Epithelial cell of proximal tubule (primary cell): ENCODE results near the gene DNAJC16. TPM values are rescaled to one million over a fixed set of nuclear protein-coding genes. Genes with fewer than 3 reads are reported as not detected.
A peak's percentile ranks its signal among the peaks of the same experiment; 100 is the strongest.
"Not testable (repeated sequence)": the region's sequence is repeated elsewhere in the genome, so short reads cannot be mapped to it uniquely, and the experiment has no call there.

Experiments used
- DNase-seq: peaks from one replicate; pipeline ENCODE4 v3.0.0-alpha.2; 2011; ENCODE audit warnings: low read depth
- H3K4me3 ChIP-seq: 2 replicates; pipeline ENCODE4 v1.5.1; 2011; ENCODE audit warnings: low read depth, mild to moderate bottlenecking, low read length
- CTCF ChIP-seq: conservative IDR thresholded peaks from 2 replicates; pipeline ENCODE4 v1.5.1; 2012; ENCODE audit warnings: low read depth, mild to moderate bottlenecking, low read length
- total RNA-seq: library from RNA; depleted of rRNA; stranded (reverse); fragments of >200 nt; gene quantifications from 2 replicates; pipeline ENCODE4 v1.2.3, GENCODE V29; 2015

Gene DNAJC16
- total RNA-seq, 1 donor from 2014 or later: 13.5 TPM

DNA sequence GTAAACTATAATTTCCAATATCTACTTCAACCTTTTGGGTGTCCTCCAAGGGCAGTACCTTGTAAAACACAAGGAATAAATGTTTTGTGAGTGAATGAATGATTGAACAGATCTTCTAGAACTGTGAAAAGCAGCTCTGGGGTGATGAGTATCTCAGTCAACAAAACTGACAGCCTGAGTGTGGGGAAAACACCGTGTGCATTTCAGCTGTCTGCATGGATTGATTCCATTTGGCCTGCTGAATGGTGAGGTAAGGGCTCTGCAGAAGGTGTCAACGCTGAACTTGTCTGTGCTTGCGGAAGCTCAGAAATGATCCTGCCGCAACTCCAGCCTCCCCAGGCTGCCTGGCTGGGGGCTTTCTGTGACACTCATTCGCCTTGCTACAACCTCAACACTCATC lies 65.6 kb downstream of the DNAJC16 start:
- no peak for DNase-seq
- TF ChIP-seq CTCF: no peak

DNA sequence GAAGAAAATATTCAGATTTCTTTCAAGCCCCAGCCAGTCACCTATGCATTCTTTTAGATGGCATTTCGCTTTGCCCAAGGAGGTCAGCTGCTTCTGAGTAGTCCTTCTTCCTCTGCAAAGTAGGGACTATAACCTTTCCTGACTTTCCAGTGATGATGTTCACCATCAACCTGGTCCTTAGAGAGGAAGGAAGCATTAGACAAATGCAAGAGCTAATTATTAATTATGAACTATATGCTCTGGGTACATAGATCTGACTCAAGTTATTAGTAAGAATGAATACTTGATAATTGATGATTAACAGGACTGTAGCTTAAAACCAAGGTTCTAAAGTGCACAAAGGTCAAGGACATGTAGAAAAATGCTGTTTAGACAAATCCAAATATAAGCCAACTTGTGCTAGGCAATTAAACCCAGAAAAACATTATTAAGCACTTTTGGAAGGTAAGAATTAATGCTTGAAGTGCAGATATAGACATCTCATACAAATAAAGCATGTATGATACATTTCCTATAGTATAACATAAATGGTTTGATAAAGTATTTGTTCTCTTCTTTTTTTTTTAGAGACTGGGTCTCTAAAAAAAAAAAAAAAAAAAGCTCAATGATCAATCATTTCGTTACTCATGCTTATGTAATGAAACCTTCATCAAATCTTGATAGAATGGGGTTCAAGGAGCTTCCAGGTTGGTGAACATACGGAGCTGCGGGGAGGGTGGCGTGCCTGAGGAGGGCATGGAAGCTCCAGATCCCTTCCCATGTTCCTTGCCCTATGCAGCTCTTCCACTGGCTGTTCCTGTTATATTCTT lies 69.4 kb downstream of the DNAJC16 start:
- DNase-seq: no peak
- no peak overlapping the region for H3K4me3 ChIP-seq
- TF ChIP-seq CTCF: no peak

More for the DNA sequence above, 65.6 kb downstream of the DNAJC16 start:
- H3K4me3 ChIP-seq: no peak overlapping the region

DNA sequence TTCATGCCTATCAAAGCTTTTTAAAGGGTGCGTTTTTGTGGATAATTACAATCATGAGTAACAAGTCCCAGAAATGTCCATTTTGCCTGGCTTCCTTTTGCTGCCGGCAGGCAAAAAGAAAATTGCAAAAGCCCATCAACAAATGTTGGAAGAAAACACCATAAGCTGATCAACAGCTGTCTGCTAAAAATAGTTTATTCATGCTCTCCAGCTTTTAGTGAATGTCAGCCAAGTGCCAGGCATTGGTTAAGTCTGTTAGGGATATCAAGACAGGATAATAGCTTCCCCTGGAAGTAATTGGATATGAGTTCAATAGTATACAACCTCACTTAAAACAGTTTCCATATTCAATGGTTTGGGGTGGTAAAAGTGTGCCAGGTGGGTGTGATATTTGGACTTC lies 71.8 kb downstream of the DNAJC16 start:
- DNase-seq: no peak
- TF ChIP-seq CTCF: no peak
- no peak overlapping the region for H3K4me3 ChIP-seq

- no peak for TF ChIP-seq CTCF
- peak; percentile 77 for DNase-seq
- peak overlapping the region; percentile 84 for H3K4me3 ChIP-seq
These were observed 76.7 kb downstream of the DNAJC16 start for GRCh38 chr1:15603050-15603965.

DNA sequence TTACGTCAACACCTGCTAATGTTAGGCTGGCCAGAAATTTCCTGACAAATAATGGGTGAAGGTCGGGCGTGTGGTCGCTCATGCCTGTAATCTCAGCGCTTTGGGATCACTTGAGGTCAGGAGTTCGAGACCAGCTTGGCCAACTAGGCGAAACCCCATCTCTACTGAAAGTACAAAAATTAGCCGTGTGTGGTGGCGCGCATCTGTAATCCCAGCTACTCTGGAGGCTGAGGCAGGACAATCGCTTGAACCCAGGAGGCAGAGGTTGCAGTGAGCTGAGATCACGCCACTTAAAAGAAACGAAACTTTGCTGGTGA lies 77.3 kb downstream of the DNAJC16 start:
- DNase-seq: not testable (repeated sequence)

GRCh38 chr1:15604400-15604799 lies 77.8 kb downstream of the DNAJC16 start:
- not testable (repeated sequence) for H3K4me3 ChIP-seq, DNase-seq

More for the DNA sequence above, 77.3 kb downstream of the DNAJC16 start:
- H3K4me3 ChIP-seq: peak overlapping the region; percentile 84

- DNase-seq: no peak
- no peak overlapping the region for H3K4me3 ChIP-seq
- no peak for TF ChIP-seq CTCF
These were observed 79.0 kb downstream of the DNAJC16 start for GRCh38 chr1:15605398-15606383.
